Measurements from ENCODE around the gene PPM1H. TPM values are rescaled to one million over a fixed set of nuclear protein-coding genes. Genes with fewer than 3 reads are reported as not detected.
"Not testable (repeated sequence)": the region's sequence is repeated elsewhere in the genome, so short reads cannot be mapped to it uniquely, and the experiment has no call there.

The PPM1H gene
- total RNA-seq, 1 donor = 13.4 TPM

DNA sequence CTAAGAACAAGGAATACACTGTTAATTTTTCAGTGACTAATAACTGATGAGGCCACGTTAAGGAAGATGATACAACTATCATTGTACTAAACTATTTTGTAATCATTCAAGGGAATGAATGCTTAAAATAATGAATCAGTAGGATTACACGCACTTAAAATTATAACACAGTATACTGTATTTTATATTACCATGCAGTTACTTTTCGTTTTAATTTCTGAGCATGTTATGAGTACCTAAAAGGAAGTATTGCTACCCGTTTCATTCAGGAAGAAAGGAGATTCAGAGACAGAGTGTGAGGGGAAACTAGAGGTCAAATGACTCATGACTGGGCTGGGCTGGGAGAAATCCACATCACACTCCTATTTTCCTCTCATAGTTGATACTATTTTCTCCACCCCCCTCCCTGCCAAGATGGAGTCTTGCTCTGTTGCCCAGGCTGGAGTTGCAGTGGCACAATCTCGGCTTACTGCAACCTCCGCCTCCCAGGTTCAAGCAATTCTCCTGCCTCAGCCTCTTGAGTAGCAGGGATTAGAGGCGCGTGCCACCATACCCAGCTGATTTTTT, 202.0 kb downstream of the PPM1H start:
- H2AFZ ChIP-seq (ENCODE audit: low read length) = no peak overlapping the region
- peak overlapping the region; percentile 94 for H3K27ac ChIP-seq (ENCODE audit: low read depth, low read length)
- no peaks in the 10 kb centered on the region for H4K20me1 ChIP-seq (ENCODE audit: insufficient read depth, low read length)
- H3K4me2 ChIP-seq (ENCODE audit: insufficient read depth, low read length) = peak overlapping the region; percentile 15
- H3K9me3 ChIP-seq (ENCODE audit: low read depth, low read length) = no peaks in the 10 kb centered on the region
- no peaks in the 10 kb centered on the region for H3K27me3 ChIP-seq (ENCODE audit: insufficient read depth, low read length)
- H3K36me3 ChIP-seq (ENCODE audit: insufficient read depth, low read length) = no peaks in the 10 kb centered on the region
- TF ChIP-seq, protein P1, sequence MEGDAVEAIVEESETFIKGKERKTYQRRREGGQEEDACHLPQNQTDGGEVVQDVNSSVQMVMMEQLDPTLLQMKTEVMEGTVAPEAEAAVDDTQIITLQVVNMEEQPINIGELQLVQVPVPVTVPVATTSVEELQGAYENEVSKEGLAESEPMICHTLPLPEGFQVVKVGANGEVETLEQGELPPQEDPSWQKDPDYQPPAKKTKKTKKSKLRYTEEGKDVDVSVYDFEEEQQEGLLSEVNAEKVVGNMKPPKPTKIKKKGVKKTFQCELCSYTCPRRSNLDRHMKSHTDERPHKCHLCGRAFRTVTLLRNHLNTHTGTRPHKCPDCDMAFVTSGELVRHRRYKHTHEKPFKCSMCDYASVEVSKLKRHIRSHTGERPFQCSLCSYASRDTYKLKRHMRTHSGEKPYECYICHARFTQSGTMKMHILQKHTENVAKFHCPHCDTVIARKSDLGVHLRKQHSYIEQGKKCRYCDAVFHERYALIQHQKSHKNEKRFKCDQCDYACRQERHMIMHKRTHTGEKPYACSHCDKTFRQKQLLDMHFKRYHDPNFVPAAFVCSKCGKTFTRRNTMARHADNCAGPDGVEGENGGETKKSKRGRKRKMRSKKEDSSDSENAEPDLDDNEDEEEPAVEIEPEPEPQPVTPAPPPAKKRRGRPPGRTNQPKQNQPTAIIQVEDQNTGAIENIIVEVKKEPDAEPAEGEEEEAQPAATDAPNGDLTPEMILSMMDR (IDR thresholded peaks at IDR 0.05; ENCODE audit: extremely low read depth, low read depth, low read length) = no peak
- peaks cover 54% of the 10 kb centered on the region for H3K4me1 ChIP-seq (ENCODE audit: insufficient read depth, low read length)
- H3K79me2 ChIP-seq (ENCODE audit: insufficient read depth, low read length) = no peaks in the 10 kb centered on the region
- DNase-seq (ENCODE audit: insufficient read length, low spot score, missing footprints) = peak; percentile 91
- no peak overlapping the region for H3K4me3 ChIP-seq (ENCODE audit: insufficient read depth, low read length)

DNA sequence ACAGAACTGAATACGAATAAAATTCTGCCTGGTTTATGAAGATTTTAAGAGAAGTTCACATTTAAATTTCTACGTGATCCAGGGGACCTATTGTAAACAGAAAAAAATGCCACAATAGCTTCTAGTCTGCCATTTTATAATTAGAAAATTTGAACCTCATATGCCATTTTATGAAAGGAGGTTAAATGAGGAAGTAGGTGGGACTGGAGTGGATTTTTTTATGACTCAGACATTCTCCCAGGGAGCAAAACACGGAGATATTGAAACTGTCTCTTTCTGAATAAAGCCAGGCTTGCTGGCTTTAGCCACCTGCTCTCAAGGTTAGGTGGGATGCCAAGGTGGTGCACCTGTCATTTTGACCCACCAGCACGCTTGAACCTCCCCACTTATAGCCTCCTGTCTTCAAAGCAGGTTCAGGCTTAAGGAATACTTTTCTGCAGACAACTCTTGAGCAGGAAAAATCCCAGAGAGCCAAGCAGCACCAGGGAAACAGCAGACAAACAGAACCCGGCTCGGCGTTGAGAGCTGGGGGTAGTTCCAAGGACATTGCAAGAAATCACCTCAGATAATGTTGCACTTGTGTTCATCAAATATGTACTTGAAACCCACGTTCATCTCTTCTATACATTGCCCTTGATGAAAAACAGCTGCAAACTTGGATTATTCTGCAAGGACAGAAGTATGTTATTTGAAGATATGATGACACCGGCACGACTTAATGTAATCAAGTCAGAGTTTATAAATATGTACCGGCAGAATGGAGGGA, 203.7 kb downstream of the PPM1H start:
- Histone ChIP-seq H2AFZ (ENCODE audit: low read length) (no peak overlapping the region), H3K27ac (ENCODE audit: low read depth, low read length) (peak overlapping the region; percentile 94), H3K9me3 (ENCODE audit: low read depth, low read length) (no peaks in the 10 kb centered on the region), H3K79me2 (ENCODE audit: insufficient read depth, low read length) (no peaks in the 10 kb centered on the region), H4K20me1 (ENCODE audit: insufficient read depth, low read length) (no peaks in the 10 kb centered on the region), H3K4me2 (ENCODE audit: insufficient read depth, low read length) (peak overlapping the region; percentile 75), H3K4me3 (ENCODE audit: insufficient read depth, low read length) (peak overlapping the region; percentile 38), H3K36me3 (ENCODE audit: insufficient read depth, low read length) (no peaks in the 10 kb centered on the region), H3K27me3 (ENCODE audit: insufficient read depth, low read length) (no peaks in the 10 kb centered on the region), H3K4me1 (ENCODE audit: insufficient read depth, low read length) (peaks cover 50% of the 10 kb centered on the region)
- TF ChIP-seq, protein P1 (IDR thresholded peaks at IDR 0.05; ENCODE audit: extremely low read depth, low read depth, low read length) = no peak
- DNase-seq (ENCODE audit: insufficient read length, low spot score, missing footprints) = no peak

DNA sequence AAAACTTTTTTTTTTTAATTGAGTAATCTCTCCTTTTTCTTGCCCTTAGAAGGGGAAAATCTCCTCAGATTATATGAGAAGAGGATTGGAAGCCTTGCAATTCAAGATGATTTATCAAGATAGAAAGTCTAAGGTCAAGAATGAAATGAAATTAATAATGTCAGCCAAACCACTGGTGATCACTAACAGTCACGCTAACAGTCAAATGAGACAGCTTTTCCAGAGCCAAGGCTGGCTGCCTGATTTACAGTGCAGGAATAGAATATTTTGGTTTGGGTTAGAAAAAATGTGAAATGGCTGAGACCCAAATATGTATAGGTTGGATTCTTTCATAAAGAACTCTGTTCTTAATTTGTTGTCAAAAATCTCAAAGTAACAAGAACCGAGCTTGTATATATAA, 204.3 kb downstream of the PPM1H start:
- Histone ChIP-seq H3K4me2 (ENCODE audit: insufficient read depth, low read length) (peak overlapping the region; percentile 75), H3K36me3 (ENCODE audit: insufficient read depth, low read length) (no peaks in the 10 kb centered on the region), H4K20me1 (ENCODE audit: insufficient read depth, low read length) (no peaks in the 10 kb centered on the region), H3K79me2 (ENCODE audit: insufficient read depth, low read length) (no peaks in the 10 kb centered on the region), H3K27me3 (ENCODE audit: insufficient read depth, low read length) (no peaks in the 10 kb centered on the region), H2AFZ (ENCODE audit: low read length) (no peak overlapping the region), H3K9me3 (ENCODE audit: low read depth, low read length) (no peaks in the 10 kb centered on the region), H3K4me1 (ENCODE audit: insufficient read depth, low read length) (peaks cover 55% of the 10 kb centered on the region), H3K4me3 (ENCODE audit: insufficient read depth, low read length) (no peak overlapping the region), H3K27ac (ENCODE audit: low read depth, low read length) (peak overlapping the region; percentile 94)
- TF ChIP-seq, protein P1 (IDR thresholded peaks at IDR 0.05; ENCODE audit: extremely low read depth, low read depth, low read length) = no peak
- peak; percentile 73 for DNase-seq (ENCODE audit: insufficient read length, low spot score, missing footprints)

DNA sequence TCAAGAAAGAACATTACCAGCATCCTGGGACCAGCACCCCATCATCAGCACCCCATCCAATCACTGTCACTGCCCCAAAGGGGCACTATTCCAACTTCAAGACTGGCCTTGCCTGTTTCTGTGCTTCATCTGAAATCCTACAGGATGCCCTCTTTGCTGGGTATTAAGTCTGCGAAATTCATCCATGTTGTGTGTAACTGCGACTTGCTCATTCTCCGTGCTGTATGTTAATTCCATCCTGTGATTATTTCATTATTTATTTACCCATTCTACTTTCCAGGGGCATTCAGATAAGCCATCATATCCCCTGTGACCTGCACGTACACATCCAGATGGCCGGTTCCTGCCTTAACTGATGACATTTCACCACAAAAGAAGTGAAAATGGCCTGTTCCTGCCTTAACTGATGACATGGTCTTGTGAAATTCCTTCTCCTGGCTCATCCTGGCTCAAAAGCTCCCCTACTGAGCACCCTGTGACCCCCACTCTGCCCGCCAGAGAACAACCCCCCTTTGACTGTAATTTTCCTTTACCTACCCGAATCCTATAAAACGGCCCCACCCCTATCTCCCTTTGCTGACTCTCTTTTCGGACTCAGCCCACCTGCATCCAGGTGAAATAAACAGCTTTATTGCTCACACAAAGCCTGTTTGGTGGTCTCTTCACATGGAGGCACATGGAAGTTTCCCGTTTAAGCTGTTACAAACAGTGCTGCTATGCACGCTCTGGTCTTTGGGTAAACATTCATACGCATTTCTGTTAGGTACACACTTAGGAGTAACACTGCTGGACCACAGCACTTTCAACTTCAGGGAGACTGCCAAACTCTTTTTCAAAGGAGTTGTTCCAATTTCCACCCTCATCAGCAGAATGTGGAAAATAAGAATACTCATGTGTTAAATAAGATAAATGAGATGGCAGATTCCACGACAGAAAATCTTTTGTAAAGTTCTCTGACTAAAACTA, 205.1 kb downstream of the PPM1H start:
- H3K9me3 ChIP-seq (ENCODE audit: low read depth, low read length); H3K27me3 ChIP-seq (ENCODE audit: insufficient read depth, low read length); H4K20me1 ChIP-seq (ENCODE audit: insufficient read depth, low read length); H3K36me3 ChIP-seq (ENCODE audit: insufficient read depth, low read length); H2AFZ ChIP-seq (ENCODE audit: low read length); H3K4me3 ChIP-seq (ENCODE audit: insufficient read depth, low read length); H3K79me2 ChIP-seq (ENCODE audit: insufficient read depth, low read length): not testable (repeated sequence)
- H3K4me1 ChIP-seq (ENCODE audit: insufficient read depth, low read length) = peaks cover 62% of the 10 kb centered on the region
- H3K4me2 ChIP-seq (ENCODE audit: insufficient read depth, low read length) = peak overlapping the region; percentile 75
- peak overlapping the region; percentile 94 for H3K27ac ChIP-seq (ENCODE audit: low read depth, low read length)
- peak; percentile 79 for DNase-seq (ENCODE audit: insufficient read length, low spot score, missing footprints)

All from osteoblast (primary cell).